ENCODE measurements around the gene HPS5.

DNA sequence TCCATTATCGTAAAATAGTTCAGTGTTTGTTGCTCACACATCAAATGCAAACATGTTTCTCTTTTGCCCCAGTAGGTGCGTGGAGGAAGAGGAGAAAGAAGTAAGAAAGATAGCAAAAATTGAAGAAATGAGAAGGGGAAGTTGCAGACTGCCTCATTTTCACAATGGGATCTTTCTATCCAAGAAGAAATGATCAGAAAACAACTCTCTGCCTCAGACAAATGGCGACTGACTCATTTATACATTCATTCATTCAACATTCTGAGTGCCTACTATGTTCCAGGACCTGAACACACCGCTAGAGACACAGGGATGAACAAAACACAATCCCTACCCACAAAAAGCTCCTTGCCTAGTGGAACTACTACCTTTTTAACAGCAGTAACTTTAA, 367 bp downstream of the HPS5 start:
- TF ChIP-seq POLR2A (IDR thresholded peaks at IDR 0.05; ENCODE audit: low read depth, low read length) (no peak), POLR2AphosphoS5 (IDR thresholded peaks at IDR 0.05; ENCODE audit: low read depth, low read length) (no peak), POU2F2 (IDR thresholded peaks at IDR 0.05; ENCODE audit: low read depth, low read length) (no peak), TAF1 (IDR thresholded peaks at IDR 0.05; ENCODE audit: low read depth, low read length) (no peak)

Data from GM12891 (cell line).